ENCODE data around the gene TEX51. TPM values are rescaled to one million over a fixed set of nuclear protein-coding genes. Genes with fewer than 3 reads are reported as not detected.

The TEX51 gene
- polyA plus RNA-seq, 1 of the 3 experiments (the other 2 are of a cell fraction) = not detected

GRCh38 chr2:126899616-126900185 lies 1.0 kb downstream of the TEX51 start:
- H3K4me3 ChIP-seq (ENCODE audit: low read depth in 2 of 2, low read length in 1 of 2) = no peak overlapping the region
- no peaks in the 10 kb centered on the region for H3K9me2 ChIP-seq
- H3F3A ChIP-seq (replicated peaks; ENCODE audit: insufficient read depth) = no peaks in the 10 kb centered on the region
- H3K4me1 ChIP-seq (ENCODE audit: control insufficient read depth in 1 of 2, insufficient read depth in 2 of 2, low read depth in 1 of 2, low read length in 1 of 2) = peaks cover 0 to 5% of the 10 kb centered on the region in 2 experiments; a peak in 1 of 4 replicates
- DNase-seq = no peak
- no peak overlapping the region for H2AFZ ChIP-seq (ENCODE audit: low read depth)
- no peak overlapping the region for H3K9ac ChIP-seq
- H3K27ac ChIP-seq (ENCODE audit: low read depth in 2 of 2, low read length in 1 of 2) = no peak overlapping the region
- no peaks in the 10 kb centered on the region for H3K9me3 ChIP-seq
- no peaks in the 10 kb centered on the region for H4K20me1 ChIP-seq (ENCODE audit: insufficient read depth)
- no peaks in the 10 kb centered on the region for H3K36me3 ChIP-seq (replicated peaks in 1 of 2; ENCODE audit: control insufficient read depth in 1 of 2, insufficient read depth in 2 of 2, low read length in 1 of 2)
- TF ChIP-seq RAD21 (IDR thresholded peaks at IDR 0.05; ENCODE audit: low read length) (no peak), FOXJ3 (CRISPR knock-in tag; IDR thresholded peaks at IDR 0.05) (no peak), JUND (IDR thresholded peaks at IDR 0.05) (no peak), CHD2 (IDR thresholded peaks at IDR 0.05; ENCODE audit: low read length, partially characterized antibody) (no peak), FOSL2 (IDR thresholded peaks at IDR 0.05; ENCODE audit: borderline replicate concordance, low read depth) (no peak), PBX3 (IDR thresholded peaks at IDR 0.05) (no peak), ZBTB33 (IDR thresholded peaks at IDR 0.05; ENCODE audit: borderline replicate concordance, low read depth) (no peak), TCF12 (IDR thresholded peaks at IDR 0.05) (no peak), USF2 (IDR thresholded peaks at IDR 0.05; ENCODE audit: borderline replicate concordance, low read depth, low read length) (no peak), POLR2AphosphoS5 (IDR thresholded peaks at IDR 0.05; ENCODE audit: low read depth, low read length) (no peak), REST (IDR thresholded peaks at IDR 0.05; ENCODE audit: low read depth, low read length) (no peak), ELF1 (IDR thresholded peaks at IDR 0.05) (no peak), FOXM1 (IDR thresholded peaks at IDR 0.05; ENCODE audit: low read depth) (no peak), GATA2 (CRISPR knock-in tag; IDR thresholded peaks at IDR 0.05) (no peak), USF1 (IDR thresholded peaks at IDR 0.05; ENCODE audit: borderline replicate concordance, low read depth) (no peak)
- H3K4me2 ChIP-seq = no peak overlapping the region
- no peaks in the 10 kb centered on the region for H3K27me3 ChIP-seq (ENCODE audit: insufficient read depth)
- ChIA-PET CTCF (no interaction called here), POLR2A (no interaction called here)
- 14% methylated on average over 4 of the region's 4 CpGs for WGBS (ENCODE audit: low lambda C conversion rate)
- H3K79me2 ChIP-seq (ENCODE audit: insufficient read depth) = no peaks in the 10 kb centered on the region

All from SK-N-SH (cell line).